GM18907 (cell line): ENCODE measurements around the gene OCA2.
"Not testable (repeated sequence)": the region's sequence is repeated elsewhere in the genome, so short reads cannot be mapped to it uniquely, and the experiment has no call there.

Experiments
- ATAC-seq: cut with Tn5 transposase; IDR thresholded peaks from one replicate; pipeline ENCODE4 v1.9.1; 2021; ENCODE audit warnings: mild to moderate bottlenecking, moderate library complexity; ENCODE audit not compliant: unreplicated experiment

Gene OCA2

GRCh38 chr15:28121577-28121976 lies 22.5 kb upstream of the OCA2 start:
- not testable (repeated sequence) for ATAC-seq

DNA sequence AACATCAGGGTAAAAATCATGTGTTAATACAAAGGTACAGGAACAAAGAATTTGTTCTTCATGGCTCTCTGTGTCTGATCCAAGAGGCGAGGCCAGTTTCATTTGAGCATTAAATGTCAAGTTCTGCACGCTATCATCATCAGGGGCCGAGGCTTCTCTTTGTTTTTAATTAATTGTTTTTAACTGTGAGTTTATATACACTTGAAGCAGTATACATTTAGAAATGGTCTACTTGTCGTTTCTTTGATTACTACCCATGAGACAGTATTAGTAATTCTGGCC lies 21.2 kb upstream of the OCA2 start:
- ATAC-seq = no peak

GRCh38 chr15:28118531-28118930 lies 19.4 kb upstream of the OCA2 start:
- no peak for ATAC-seq

GRCh38 chr15:28118083-28118482 lies 19.0 kb upstream of the OCA2 start:
- ATAC-seq = no peak

GRCh38 chr15:28117432-28117990 lies 18.4 kb upstream of the OCA2 start:
- ATAC-seq = no peak

DNA sequence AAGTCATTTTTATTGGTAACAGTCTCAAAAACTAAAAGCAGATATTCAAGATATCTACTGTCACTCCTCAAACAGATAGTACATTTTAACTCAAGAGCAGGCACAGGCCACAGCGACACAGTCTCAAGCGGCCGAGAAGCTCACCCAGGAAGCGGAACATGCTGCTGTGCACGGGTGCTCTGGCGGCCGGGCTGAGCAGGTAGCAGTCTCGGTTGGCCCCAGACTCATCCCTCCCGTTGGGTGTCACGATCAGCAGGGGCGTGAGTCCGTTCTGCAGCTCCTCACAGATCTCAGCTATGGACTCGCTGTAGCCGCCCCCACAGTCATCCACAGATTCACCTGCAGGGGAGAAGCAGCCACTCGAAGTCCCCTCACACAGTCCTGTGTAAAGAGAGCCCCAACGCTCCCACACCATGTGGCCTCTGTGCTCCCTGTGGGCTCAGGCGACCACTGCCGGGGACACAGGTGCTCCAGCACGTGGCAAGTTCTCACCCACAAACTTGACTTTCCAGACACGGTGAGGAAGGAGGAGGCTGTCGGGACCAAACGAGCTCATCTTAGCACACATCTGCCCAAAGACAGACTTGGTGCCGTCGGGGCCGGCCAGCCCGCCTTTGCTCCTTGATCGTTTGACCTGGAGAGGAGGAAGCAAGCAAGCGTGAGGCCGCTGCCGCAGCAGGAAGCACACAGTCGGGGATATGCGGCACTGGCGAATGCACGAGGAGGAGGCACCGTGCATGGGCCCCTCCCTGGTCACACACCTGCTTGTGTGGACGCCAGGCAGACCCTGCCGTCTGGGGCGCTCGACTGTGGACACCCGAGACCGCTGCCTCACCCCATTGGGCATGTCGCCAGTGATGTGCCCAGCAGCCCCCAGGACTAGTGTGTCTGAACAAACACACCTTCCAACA lies 17.7 kb upstream of the OCA2 start:
- no peak for ATAC-seq

DNA sequence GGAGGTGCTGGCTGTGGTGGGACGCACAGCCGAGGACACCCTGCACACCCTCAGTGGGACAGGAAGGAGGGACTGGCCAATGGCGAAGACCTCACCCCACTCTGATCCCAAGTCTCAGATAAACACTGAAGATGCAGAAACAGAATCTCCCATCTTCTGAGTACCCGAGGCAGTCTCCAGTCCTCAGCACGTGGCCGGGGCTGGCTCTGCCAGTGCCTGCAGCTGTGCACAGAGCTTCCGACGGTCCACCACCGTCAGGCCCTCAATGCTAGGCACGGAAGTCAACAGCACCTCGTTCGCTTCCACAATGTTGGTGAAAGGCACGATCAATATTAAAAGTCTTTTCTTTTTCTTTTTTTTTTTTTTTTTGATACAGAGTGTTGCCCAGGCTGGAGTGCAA lies 16.8 kb upstream of the OCA2 start:
- ATAC-seq = no peak

DNA sequence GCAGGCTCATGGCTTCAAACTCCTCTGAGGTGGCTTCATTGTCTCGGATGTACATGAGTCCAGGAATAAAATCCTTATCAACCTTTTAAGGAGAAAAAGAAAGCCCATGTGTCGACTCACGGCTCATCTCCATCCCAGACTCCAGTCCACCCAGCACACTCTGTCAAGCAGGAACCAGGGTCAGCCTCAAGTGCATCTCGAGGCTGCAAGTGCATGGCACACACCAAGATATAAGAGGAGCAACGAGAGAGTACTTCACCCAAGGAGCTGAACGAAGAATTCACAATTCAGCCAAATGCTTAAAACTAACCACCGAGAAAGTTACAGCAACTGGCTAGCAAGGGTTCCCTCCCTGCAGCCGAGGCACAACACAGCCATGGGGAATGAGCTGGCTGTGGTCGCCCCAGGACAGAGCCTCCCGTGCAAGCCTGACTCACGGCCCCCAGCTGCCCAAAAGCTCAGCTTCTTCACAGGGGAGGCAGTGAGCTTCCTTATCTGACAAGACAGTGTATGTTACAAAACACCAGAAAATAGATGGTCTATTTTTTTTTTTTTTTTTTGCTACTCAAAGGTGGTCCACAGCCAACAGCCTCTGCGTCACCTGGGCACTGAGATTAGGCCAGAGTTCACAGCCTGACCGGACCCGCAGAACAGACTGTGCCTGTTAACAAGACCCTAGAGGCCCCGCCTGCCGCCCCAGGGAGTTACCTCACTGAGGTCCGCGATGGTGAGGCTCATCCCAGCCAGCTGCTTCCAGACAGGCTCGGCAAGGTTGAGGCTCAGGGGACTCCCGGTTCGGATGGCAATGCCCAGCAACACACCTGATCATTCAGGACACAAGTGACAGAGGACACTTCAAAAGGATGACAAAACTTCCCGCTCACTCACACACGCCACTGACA lies 15.9 kb upstream of the OCA2 start:
- ATAC-seq = no peak

DNA sequence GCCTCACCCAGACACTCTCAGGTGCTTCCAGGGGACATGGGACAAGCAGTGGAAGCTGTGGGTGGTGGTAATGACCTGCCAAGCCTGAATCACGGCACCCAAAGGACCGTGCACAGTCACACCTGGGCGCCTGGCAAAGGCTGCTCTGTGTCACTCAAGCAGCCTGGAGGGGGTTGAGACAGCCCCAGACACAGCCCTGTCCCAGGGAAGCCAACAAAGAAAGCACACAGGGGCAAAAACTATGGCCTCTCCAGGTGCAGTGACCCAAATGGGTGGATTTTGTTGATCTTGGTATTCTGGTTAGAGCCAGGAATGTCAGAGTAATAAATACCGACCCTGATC lies 15.0 kb upstream of the OCA2 start:
- no peak for ATAC-seq

DNA sequence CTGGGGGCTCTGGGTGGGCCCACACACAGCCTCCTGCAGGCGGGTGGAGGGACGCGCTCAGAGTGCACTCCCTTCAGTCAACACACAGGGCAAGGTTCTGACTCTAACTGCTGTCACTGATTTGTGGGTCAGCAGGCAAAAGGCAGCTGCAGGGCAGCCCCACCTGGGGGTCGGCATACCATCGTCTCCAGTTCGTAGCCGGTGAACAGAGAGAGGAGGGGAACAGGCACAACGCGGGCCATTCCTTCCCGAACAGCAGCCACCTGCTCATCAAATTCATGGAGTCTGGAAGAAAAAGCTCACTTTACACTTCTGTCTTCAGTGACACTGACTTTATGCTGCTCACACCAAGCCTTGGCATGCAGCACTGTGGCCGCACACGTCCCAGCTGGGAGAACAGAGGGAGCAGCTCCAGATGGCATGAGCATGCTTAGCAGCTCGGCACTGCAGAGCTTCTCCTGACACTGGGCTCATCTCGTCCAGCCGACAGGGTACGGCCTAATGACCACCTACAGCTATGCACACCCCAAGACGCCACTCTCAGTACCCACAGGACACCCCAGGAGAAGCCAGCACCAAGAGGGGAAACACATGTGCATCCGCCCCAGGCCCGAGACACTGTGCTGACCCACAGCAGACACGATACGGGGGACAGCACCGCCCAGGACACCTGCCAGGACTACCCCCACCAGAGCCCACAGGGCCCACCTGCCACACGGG lies 14.4 kb upstream of the OCA2 start:
- ATAC-seq = no peak

GRCh38 chr15:28112962-28113361 lies 13.8 kb upstream of the OCA2 start:
- ATAC-seq = no peak

GRCh38 chr15:28112101-28112760 lies 13.1 kb upstream of the OCA2 start:
- ATAC-seq = no peak

DNA sequence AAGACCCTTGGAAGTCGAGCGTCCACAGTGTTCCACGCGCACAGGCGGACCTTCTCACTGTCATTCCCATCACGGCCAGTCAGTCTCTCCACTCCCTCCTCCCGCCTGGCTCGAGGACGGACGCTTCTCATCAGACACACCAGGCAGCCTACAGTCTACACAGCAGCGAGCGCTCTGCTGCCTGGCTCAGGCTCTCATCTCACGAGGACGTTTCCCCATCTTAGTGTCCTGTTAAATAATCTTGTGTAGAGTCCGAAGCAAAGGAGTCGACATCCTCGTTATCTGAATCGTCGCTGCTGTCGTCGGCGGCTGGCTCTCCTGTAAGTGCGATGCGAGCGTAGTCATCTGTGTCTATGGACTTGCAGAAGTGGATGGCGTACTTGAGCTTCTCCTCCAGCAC lies 12.4 kb upstream of the OCA2 start:
- ATAC-seq = no peak

DNA sequence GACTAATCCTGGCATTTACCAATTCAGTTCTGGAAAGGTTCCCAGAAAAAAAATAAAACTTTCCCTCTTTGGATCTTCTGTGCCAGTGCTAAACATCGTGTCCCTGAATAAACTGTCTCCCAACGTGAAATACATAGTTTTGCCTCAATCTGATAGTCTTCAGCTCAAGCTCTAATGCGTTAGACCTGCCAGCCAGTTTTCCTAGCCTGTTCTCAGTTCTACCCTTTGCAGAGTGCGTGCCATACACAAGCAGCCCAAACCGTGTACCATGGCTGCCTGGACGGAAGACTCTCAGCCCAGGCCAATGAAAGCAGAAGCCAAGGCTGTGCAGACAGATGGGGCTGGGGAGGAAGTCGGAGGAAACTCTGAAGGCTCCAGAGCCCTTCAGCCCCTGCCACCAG lies 11.4 kb upstream of the OCA2 start:
- ATAC-seq = no peak

GRCh38 chr15:28109626-28110455 lies 10.7 kb upstream of the OCA2 start:
- no peak for ATAC-seq

GRCh38 chr15:28107904-28108275 lies 8.8 kb upstream of the OCA2 start:
- no peak for ATAC-seq

DNA sequence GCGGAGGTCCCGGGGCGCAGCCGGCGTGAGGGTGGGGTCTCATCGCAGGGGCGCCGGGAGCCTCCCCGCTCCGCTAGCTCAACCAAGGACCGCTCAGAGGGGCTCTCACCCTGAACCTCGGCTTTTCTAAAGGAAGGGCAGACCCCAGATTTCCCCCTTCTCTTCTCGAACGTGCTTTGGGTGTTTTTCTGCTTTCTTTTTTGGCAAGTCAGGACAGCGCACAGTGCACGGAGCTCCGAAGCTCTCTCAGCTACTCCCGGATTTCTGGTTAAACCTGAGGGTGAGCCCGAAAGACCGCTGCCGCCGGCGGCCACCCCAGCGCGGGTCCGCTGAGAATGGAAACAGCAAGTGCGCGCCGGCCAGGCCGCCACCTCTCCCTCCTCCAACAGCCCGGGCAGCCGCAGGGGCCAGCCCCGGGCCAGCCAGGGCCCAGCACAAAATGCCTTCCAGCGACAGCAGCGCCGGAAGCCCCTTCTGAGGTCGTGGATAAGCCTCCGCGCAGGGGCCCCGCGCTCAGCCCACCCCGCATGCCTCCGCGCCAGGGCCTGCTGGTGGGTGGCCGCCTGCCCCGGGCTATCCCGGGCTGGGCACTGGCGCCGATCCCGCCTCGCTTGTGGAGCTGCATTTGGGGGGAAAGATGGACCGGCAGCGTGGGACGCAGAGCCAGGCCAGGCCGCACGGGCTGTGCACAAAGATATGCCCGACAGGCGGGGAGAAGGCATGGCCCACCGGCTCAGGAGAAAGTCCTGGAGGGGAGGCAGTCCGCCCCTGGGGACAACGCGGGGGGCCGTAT lies 8.2 kb upstream of the OCA2 start:
- no peak for ATAC-seq

DNA sequence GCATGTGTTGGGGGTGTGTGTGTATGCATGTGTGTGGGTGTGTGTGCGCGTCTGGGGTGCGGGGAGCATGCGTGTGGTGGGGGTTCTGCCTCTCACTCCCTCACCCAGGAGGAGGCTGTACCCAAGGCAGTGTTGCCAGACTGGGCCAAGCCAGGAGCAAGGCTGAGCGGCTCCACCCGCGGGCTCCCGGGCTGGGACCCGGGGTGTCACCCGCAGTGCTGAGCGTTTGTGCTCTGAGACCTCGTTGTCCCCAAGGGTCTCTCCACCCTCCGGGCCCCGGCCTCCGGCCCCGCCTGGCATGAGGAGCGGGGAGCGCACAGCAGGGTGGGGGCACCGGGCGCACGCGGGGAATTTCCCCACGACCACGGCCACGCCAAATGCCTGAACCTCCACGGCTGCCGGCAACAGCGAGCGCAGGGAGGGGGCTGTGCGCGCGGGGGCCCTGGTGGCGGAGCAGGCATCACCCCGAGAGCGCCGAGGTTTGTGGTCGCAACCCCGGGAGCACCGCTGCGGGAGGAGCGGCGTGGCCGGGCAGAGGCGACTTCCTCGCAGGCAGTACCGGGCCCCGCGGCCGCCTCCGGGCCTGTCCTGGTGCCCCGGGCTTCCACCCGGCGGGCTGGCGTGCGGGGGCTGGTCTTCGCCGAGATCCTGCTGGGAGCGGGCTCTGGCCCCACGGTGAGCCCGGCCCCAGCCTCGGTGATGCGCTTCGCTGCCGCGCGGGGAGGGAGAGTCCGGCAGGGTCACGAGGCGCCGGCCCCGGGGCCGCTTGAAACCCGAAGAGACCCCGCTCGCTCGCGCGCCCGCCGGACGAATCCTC lies 7.4 kb upstream of the OCA2 start:
- no peak for ATAC-seq
